Right kidney (tissue), 1 donor: ENCODE results near the gene NTMT2.

Experiments used
- DNase-seq: peaks from one replicate; pipeline ENCODE4 v3.0.0-alpha.2; 2016

NTMT2 gene

GRCh38 chr1:170210142-170210541, 64.4 kb downstream of the NTMT2 start:
- DNase-seq: no peak

DNA sequence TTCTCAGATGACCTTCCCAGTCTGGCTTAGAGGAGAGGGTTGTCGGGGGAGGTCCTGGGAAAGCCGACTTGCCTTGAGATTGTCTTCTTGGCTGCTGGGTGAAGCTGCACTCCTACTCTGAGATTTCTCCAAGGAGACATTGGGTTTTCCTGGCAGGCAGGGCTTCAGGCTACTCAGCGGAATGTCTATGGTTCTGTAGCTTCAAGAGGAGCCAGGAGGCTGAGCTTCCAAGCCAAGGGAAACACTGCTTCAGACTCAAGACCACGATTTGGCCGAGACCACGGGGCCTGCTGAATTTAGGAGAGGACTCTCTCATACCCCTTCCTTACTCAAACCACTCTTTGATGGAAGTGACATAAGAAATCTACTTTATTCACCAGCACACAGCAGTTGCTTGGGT, 67.8 kb downstream of the NTMT2 start:
- DNase-seq: no peak

- no peak for DNase-seq
These were observed 68.6 kb downstream of the NTMT2 start for GRCh38 chr1:170214117-170215032.

DNA sequence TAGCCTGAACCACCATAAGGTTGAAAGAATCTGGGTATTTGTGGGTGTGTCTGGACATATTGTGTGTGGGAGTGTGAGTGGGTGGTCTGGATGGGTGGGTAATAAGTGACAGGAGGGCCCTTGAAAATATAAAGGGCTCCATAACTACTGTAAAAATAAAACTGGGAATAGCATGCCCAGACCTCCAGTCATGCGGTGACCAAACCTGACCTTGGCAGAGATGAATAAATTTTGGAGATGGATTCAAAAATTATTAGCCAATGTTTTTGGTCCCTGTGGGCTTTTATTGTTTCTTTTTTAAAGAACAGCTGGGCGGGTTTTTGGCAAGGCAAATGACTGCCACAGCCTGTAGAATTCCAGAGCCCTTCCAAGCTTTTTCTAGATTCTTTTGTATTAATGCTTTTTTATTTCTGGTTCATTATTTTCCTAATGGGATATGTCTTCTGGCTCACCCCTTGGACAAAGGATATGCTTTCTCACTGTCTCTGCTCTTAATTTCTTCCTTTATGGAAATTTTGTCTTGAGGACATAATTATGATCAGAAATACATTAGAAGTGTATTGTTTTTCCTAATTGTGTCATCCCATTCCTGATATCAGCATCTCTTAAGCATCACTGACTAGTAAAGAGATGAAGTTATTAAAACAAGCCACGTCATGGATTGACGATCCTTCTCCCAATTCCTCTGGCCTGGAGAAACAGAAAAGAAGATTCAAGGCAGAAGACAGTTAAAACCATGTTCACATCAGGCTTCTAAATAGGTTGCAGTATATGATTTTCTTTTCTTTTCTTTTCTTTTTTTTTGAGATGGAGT, 69.5 kb downstream of the NTMT2 start:
- DNase-seq: no peak

- DNase-seq: no peak
These were observed 71.9 kb downstream of the NTMT2 start for GRCh38 chr1:170217517-170218256.

DNA sequence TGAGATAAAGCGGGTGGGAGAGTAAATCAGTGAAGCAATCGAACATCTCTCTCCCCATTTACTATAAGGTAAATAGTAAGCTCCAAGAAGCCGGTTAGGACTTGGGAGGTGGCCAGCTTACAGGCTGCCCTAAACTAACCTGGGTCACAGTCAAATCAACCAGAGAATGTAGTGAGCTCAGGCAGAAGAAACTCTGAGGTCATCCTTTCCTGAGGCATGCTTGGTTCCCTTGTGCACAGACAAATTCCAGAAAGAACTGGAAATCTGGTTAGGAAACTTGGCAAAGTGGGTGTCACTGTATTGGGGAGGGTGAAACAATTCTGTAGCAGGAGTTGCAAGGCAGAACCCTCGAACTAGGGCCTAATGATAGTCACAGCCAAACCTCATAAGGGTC, 72.5 kb downstream of the NTMT2 start:
- DNase-seq: no peak
